ENCODE data around the gene TIMM22.
"Not testable (repeated sequence)": the region's sequence is repeated elsewhere in the genome, so short reads cannot be mapped to it uniquely, and the experiment has no call there.

TIMM22 gene

GRCh38 chr17:968812-969730, 27.9 kb upstream of the TIMM22 start:
- no peak for TF ChIP-seq CTCF (IDR thresholded peaks at IDR 0.05)
- no peaks in the 10 kb centered on the region for H3K4me1 ChIP-seq
- intact Hi-C loops (cut with DNase I; ENCODE audit: low total_unique reads) = no loop called here
- no peaks in the 10 kb centered on the region for H3K36me3 ChIP-seq
- DNase-seq = no peak
- no peak overlapping the region for H3K27ac ChIP-seq
- H3K9me3 ChIP-seq = no peaks in the 10 kb centered on the region
- H3K4me3 ChIP-seq = no peak overlapping the region
- no peaks in the 10 kb centered on the region for H3K27me3 ChIP-seq

- TF ChIP-seq CTCF (IDR thresholded peaks at IDR 0.05) = no peak
- no peaks in the 10 kb centered on the region for H3K27me3 ChIP-seq
- no peak for DNase-seq
- H3K27ac ChIP-seq = no peak overlapping the region
- no peak overlapping the region for H3K4me3 ChIP-seq
- intact Hi-C loops (cut with DNase I; ENCODE audit: low total_unique reads) = loop anchor here (10.0 kb wide), 1 partner anchor 55 kb away; no protein-coding TSS in a partner anchor
- H3K36me3 ChIP-seq = no peaks in the 10 kb centered on the region
- no peaks in the 10 kb centered on the region for H3K4me1 ChIP-seq
- H3K9me3 ChIP-seq = no peaks in the 10 kb centered on the region
Measured at GRCh38 chr17:969811-970355, 27.0 kb upstream of the TIMM22 start.

- Histone ChIP-seq H3K4me1 (peaks cover 0 to 4% (median 2%) of the 10 kb centered on the region in 4 donors), H3K4me3 (no peak overlapping the region), H3K36me3 (no peaks in the 10 kb centered on the region), H3K27ac (no peak overlapping the region), H3K27me3 (no peaks in the 10 kb centered on the region), H3K9me3 (no peaks in the 10 kb centered on the region)
- DNase-seq = no peak
- intact Hi-C loops (cut with DNase I; ENCODE audit: low total_unique reads) = loop anchor here (10.0 kb wide), 1 partner anchor 56 kb away; no protein-coding TSS in a partner anchor
- no peak for TF ChIP-seq CTCF (IDR thresholded peaks at IDR 0.05)
Measured at GRCh38 chr17:970364-970763, 26.6 kb upstream of the TIMM22 start.

- not testable (repeated sequence) for H3K27me3 ChIP-seq, H3K9me3 ChIP-seq, DNase-seq, H3K27ac ChIP-seq, H3K36me3 ChIP-seq, H3K4me3 ChIP-seq
- intact Hi-C loops (cut with DNase I; ENCODE audit: low total_unique reads) = loop anchor here (10.0 kb wide), 1 partner anchor 57 kb away; no protein-coding TSS in a partner anchor
- H3K4me1 ChIP-seq = peaks cover 0 to 18% (median 6%) of the 10 kb centered on the region in 4 donors
Measured at GRCh38 chr17:971861-972260, 25.1 kb upstream of the TIMM22 start.

- no peak for TF ChIP-seq CTCF (IDR thresholded peaks at IDR 0.05)
- Histone ChIP-seq H3K9me3 (no peaks in the 10 kb centered on the region), H3K4me1 (peaks cover 0 to 23% (median 10%) of the 10 kb centered on the region in 4 donors), H3K4me3 (no peak overlapping the region), H3K27me3 (no peaks in the 10 kb centered on the region), H3K27ac (no peak overlapping the region), H3K36me3 (no peaks in the 10 kb centered on the region)
- intact Hi-C loops (cut with DNase I; ENCODE audit: low total_unique reads) = loop anchor here (10.0 kb wide), 1 partner anchor 58 kb away; no protein-coding TSS in a partner anchor
- DNase-seq = no peak
Measured at GRCh38 chr17:973053-973452, 23.9 kb upstream of the TIMM22 start.

GRCh38 chr17:974778-975177, 22.2 kb upstream of the TIMM22 start:
- not testable (repeated sequence) for H3K36me3 ChIP-seq, DNase-seq, H3K4me3 ChIP-seq, H3K9me3 ChIP-seq, H3K27ac ChIP-seq, H3K27me3 ChIP-seq
- peaks cover 0 to 31% (median 14%) of the 10 kb centered on the region in 4 donors for H3K4me1 ChIP-seq
- intact Hi-C loops (cut with DNase I; ENCODE audit: low total_unique reads) = loop anchor here (10.0 kb wide), 1 partner anchor 60 kb away; no protein-coding TSS in a partner anchor
